SU-DHL-6 (cell line): ENCODE data around the gene CEBPB.

Experiments used
- H2AFZ ChIP-seq: fragments of 200-600 bp; sonication (generic); 2 replicates; pipeline ENCODE4 v1.6.1; 2014; ENCODE audit warnings: low read depth, mild to moderate bottlenecking, moderate library complexity, mixed read lengths, antibody characterized with exemption, low read length; ENCODE audit not compliant: severe bottlenecking
- H3F3A ChIP-seq: fragments of 200-600 bp; shearing (Covaris generic); 2 replicates; pipeline ENCODE4 v1.6.0; 2016; ENCODE audit warnings: antibody characterized with exemption, mild to moderate bottlenecking; ENCODE audit not compliant: insufficient read depth
- H3K27ac ChIP-seq: fragments of 200-600 bp; sonication (generic); 2 replicates; pipeline ENCODE4 v1.5.1; 2016; ENCODE audit warnings: low read depth, mild to moderate bottlenecking, low read length, moderate library complexity, mixed read lengths
- H3K27me3 ChIP-seq: fragments of 200-600 bp; sonication (generic), shearing (Covaris generic); 2 replicates; pipeline ENCODE4 v1.6.0; 2014; ENCODE audit warnings: mild to moderate bottlenecking, low read length
- H3K36me3 ChIP-seq: fragments of 200-600 bp; sonication (generic); 2 replicates; pipeline ENCODE4 v1.6.1; 2014; ENCODE audit warnings: mild to moderate bottlenecking, low read length, mixed read lengths
- H3K4me2 ChIP-seq: fragments of 300-600, 200-600 bp; shearing (Covaris generic), sonication (generic); 2 replicates; pipeline ENCODE4 v1.6.0; 2014; ENCODE audit warnings: low read length, low read depth, mild to moderate bottlenecking; ENCODE audit not compliant: poor library complexity, severe bottlenecking
- H3K4me3 ChIP-seq: fragments of 200-600 bp; sonication (generic); 2 replicates; pipeline ENCODE4 v1.5.1; 2014; ENCODE audit warnings: antibody characterized with exemption, low read length, mild to moderate bottlenecking, mixed read lengths; ENCODE audit not compliant: insufficient read depth, poor library complexity, severe bottlenecking
- H3K79me2 ChIP-seq: fragments of 200-600 bp; sonication (generic); 2 replicates; pipeline ENCODE4 v1.6.1; 2014; ENCODE audit warnings: mild to moderate bottlenecking, low read length, moderate library complexity; ENCODE audit not compliant: insufficient read depth
- H3K9ac ChIP-seq: fragments of 200-600 bp; sonication (generic); 2 replicates; pipeline ENCODE4 v1.7.0; 2014; ENCODE audit warnings: mild to moderate bottlenecking, low read length
- H3K9me2 ChIP-seq: fragments of 200-600 bp; sonication (generic); replicated peaks from 2 replicates; pipeline ENCODE4 v1.6.1; 2014; ENCODE audit warnings: low read length; ENCODE audit not compliant: insufficient read depth
- H3K9me3 ChIP-seq: fragments of 200-600 bp; sonication (generic); 2 replicates; pipeline ENCODE4 v1.6.1; 2014; ENCODE audit warnings: low read length, mixed read lengths; ENCODE audit not compliant: insufficient read depth
- H4K20me1 ChIP-seq: fragments of 200-600 bp; sonication (generic); 2 replicates; pipeline ENCODE4 v1.6.1; 2014; ENCODE audit warnings: low read depth, mild to moderate bottlenecking, antibody characterized with exemption, low read length, moderate library complexity, mixed read lengths
- EZH2phosphoT487 ChIP-seq: fragments of 200-600 bp; sonication (generic), shearing (Covaris generic); conservative IDR thresholded peaks from 2 replicates; pipeline ENCODE4 v1.6.1; 2018; ENCODE audit warnings: mild to moderate bottlenecking, antibody characterized with exemption, low read length, moderate library complexity, mixed read lengths
- TF ChIP-seq, protein P1 (sequence below): fragments of 200-600 bp; sonication (generic); IDR thresholded peaks from one replicate; pipeline ENCODE4 v1.5.1; 2017; ENCODE audit warnings: antibody characterized with exemption, mild to moderate bottlenecking, low read length, moderate library complexity; ENCODE audit not compliant: insufficient read depth, poor library complexity, severe bottlenecking

Gene CEBPB

DNA sequence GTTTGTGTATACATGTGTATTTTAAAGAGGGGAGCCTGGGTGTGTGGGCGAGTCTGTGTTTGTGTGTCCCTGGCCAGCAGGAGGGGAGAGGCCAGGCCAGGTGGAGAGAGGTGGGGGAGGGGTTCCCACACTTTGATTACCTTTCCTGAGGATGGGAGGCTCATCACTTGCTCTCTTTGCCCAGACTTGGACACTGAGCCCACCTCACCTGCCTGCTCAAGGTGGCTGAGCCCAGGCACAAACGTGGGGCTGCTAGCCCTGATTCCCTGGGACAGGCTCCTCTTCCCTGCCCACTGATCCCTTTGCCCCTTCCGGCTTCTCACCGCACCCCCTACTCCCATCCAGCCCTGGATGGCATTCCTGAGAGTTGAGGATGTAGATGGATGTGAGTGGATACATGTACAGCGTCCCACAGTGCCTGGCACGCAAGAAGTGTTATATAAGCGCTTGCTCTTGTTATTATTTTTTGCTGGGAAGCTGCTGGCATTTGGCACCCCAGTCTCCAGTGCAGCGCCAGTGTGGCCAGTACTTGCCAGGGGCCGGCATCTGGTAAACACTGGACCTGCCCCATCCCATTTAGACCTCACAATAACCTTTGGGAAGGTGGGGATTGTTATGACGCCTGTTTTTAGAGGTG is 2.7 kb downstream of the CEBPB start:
- H3K36me3 ChIP-seq = no peaks in the 10 kb centered on the region
- H3K9me3 ChIP-seq = no peaks in the 10 kb centered on the region
- peak overlapping the region; percentile 100 for H3K4me2 ChIP-seq
- H3K27me3 ChIP-seq = no peaks in the 10 kb centered on the region
- H3K4me3 ChIP-seq = peak overlapping the region; percentile 83
- TF ChIP-seq, protein P1, sequence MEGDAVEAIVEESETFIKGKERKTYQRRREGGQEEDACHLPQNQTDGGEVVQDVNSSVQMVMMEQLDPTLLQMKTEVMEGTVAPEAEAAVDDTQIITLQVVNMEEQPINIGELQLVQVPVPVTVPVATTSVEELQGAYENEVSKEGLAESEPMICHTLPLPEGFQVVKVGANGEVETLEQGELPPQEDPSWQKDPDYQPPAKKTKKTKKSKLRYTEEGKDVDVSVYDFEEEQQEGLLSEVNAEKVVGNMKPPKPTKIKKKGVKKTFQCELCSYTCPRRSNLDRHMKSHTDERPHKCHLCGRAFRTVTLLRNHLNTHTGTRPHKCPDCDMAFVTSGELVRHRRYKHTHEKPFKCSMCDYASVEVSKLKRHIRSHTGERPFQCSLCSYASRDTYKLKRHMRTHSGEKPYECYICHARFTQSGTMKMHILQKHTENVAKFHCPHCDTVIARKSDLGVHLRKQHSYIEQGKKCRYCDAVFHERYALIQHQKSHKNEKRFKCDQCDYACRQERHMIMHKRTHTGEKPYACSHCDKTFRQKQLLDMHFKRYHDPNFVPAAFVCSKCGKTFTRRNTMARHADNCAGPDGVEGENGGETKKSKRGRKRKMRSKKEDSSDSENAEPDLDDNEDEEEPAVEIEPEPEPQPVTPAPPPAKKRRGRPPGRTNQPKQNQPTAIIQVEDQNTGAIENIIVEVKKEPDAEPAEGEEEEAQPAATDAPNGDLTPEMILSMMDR = no peak
- TF ChIP-seq EZH2phosphoT487 = no peak
- H3K79me2 ChIP-seq = peaks cover 19% of the 10 kb centered on the region
- peak overlapping the region; percentile 84 for H3K9ac ChIP-seq
- H3K27ac ChIP-seq = 0 out of 2 replicates have a peak overlapping the region, but pooled peaks have one; percentile 92
- H3K9me2 ChIP-seq = no peaks in the 10 kb centered on the region
- no peaks in the 10 kb centered on the region for H4K20me1 ChIP-seq
- peaks cover 5% of the 10 kb centered on the region for H3F3A ChIP-seq
- no peak overlapping the region for H2AFZ ChIP-seq

DNA sequence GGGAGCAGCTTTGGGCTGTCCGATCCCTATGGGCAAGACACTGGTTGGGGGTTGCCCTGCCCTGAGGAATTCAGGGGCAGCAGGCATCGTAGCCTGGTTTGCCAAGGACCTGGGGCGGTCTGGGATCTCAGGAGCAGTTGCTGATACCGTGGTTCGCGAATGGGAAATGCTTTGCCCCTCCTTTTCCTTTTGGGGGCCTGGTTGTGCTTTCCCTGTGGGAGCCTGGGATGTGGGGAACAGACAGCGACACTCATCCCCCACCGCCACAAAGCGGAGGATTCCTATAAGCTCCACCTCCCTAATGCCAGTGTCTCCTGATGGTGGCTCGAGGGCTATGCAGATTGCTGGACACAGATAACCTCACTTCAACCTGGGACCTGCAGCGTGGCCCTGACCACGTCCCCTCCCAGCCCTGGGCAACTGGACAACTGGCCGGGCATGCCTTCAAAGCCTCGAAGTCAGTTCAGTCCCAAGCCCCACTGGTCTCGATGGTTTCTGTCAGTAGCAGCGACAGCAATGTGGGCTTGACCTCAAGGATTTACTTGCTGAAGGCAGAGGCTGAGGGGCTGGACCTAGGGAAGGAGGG is 3.3 kb downstream of the CEBPB start:
- Histone ChIP-seq H3K79me2 (peaks cover 19% of the 10 kb centered on the region), H3K4me3 (no peak overlapping the region), H3K4me2 (peak overlapping the region; percentile 100), H3K9me2 (no peaks in the 10 kb centered on the region), H4K20me1 (no peaks in the 10 kb centered on the region), H3K36me3 (no peaks in the 10 kb centered on the region), H3K9me3 (no peaks in the 10 kb centered on the region), H3K27me3 (no peaks in the 10 kb centered on the region), H3F3A (peaks cover 5% of the 10 kb centered on the region), H2AFZ (no peak overlapping the region), H3K9ac (no peak overlapping the region), H3K27ac (no peak overlapping the region)
- TF ChIP-seq, protein P1 = no peak
- no peak for TF ChIP-seq EZH2phosphoT487

DNA sequence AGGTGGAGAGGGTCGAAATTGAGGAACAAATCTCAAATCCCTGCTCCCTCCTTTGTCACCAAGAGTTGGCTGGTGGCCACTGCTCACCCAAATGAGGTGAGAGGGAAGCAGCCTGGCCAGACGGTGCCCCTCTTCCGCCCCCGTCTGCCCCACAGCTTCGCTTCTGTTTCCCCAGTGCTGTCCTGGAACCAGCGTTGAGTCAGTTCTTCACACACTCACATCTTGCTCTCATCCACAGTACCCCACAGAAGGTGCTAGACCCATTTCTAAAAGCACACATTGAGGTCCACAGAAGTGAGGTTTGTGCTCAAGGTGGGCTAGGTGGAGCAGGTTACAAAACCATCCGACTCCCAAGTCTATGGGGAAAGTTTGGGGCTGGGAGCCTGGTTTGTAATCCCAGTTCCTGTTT is 3.8 kb downstream of the CEBPB start:
- H3K27me3 ChIP-seq = no peaks in the 10 kb centered on the region
- H3K9ac ChIP-seq = no peak overlapping the region
- H3K79me2 ChIP-seq = peaks cover 19% of the 10 kb centered on the region
- H3K9me2 ChIP-seq = no peaks in the 10 kb centered on the region
- peaks cover 5% of the 10 kb centered on the region for H3F3A ChIP-seq
- H3K9me3 ChIP-seq = no peaks in the 10 kb centered on the region
- H3K4me2 ChIP-seq = no peak overlapping the region
- no peak overlapping the region for H3K27ac ChIP-seq
- H2AFZ ChIP-seq = no peak overlapping the region
- H4K20me1 ChIP-seq = no peaks in the 10 kb centered on the region
- no peak overlapping the region for H3K4me3 ChIP-seq
- H3K36me3 ChIP-seq = no peaks in the 10 kb centered on the region
- no peak for TF ChIP-seq EZH2phosphoT487
- TF ChIP-seq, protein P1 = no peak
